Keratinocyte (primary cell): ENCODE measurements around the gene SEMA3F. TPM values are rescaled to one million over a fixed set of nuclear protein-coding genes. Genes with fewer than 3 reads are reported as not detected.

Source experiments
- DNase-seq: peaks from one replicate; pipeline ENCODE4 v3.0.0-alpha.2; 2011; ENCODE audit warnings: low read depth, missing footprints, low spot score
- FAIRE-seq: peaks from 2 replicates; lab custom pipeline; 2011; peaks lifted over from hg19 to GRCh38; lab: Jason Lieb, UNC
- H2AFZ ChIP-seq: 2 replicates; pipeline ENCODE4 v1.6.0; 2012; ENCODE audit warnings: low read length, control low read depth, inconsistent platforms; ENCODE audit not compliant: control insufficient read depth
- H3K27ac ChIP-seq: 2 replicates; pipeline ENCODE4 v1.5.1; 2011; ENCODE audit warnings: low read length; ENCODE audit not compliant: control insufficient read depth, insufficient read depth
- H3K27me3 ChIP-seq: 3 replicates; pipeline ENCODE4 v1.6.0; 2011; ENCODE audit warnings: low read length; ENCODE audit not compliant: control insufficient read depth, insufficient read depth; ENCODE audit errors: extremely low read depth
- H3K36me3 ChIP-seq, 2 experiments: 2 replicates in 1 of 2; 3 replicates in 1 of 2; pipeline ENCODE4 v1.5.1; 2011; ENCODE audit warnings: low read length in 2 of 2, mild to moderate bottlenecking in 1 of 2; ENCODE audit not compliant: control insufficient read depth in 2 of 2, insufficient read depth in 2 of 2; ENCODE audit errors: extremely low read depth in 1 of 2
- H3K4me1 ChIP-seq: 3 replicates; pipeline ENCODE4 v1.5.1; 2011; ENCODE audit warnings: low read length; ENCODE audit not compliant: control insufficient read depth, insufficient read depth; ENCODE audit errors: extremely low read depth
- H3K4me2 ChIP-seq: 3 replicates; pipeline ENCODE4 v1.6.0; 2011; ENCODE audit warnings: low read depth, low read length; ENCODE audit not compliant: control insufficient read depth, insufficient read depth; ENCODE audit errors: extremely low read depth
- H3K4me3 ChIP-seq, 3 experiments: fragments of 200-600 bp in 1 of 3; sonication (generic) in 1 of 3; 2 replicates in 2 of 3; 3 replicates in 1 of 3; pipeline ENCODE4 v1.5.1; 2011 to 2016; ENCODE audit warnings: low read length in 3 of 3, mild to moderate bottlenecking in 3 of 3, control low read depth in 2 of 3, inconsistent platforms in 1 of 3, low read depth in 1 of 3, mixed read lengths in 1 of 3, mixed run types in 1 of 3, moderate library complexity in 1 of 3; ENCODE audit not compliant: control insufficient read depth in 2 of 3, insufficient read depth in 2 of 3; ENCODE audit errors: extremely low read depth in 1 of 3
- H3K79me2 ChIP-seq: 2 replicates; pipeline ENCODE4 v1.6.0; 2012; ENCODE audit warnings: low read length; ENCODE audit not compliant: control insufficient read depth, insufficient read depth
- H3K9ac ChIP-seq: 3 replicates; pipeline ENCODE4 v1.6.0; 2011; ENCODE audit warnings: low read length; ENCODE audit not compliant: control insufficient read depth, insufficient read depth; ENCODE audit errors: extremely low read depth
- H3K9me1 ChIP-seq: 3 replicates; pipeline ENCODE4 v1.6.0; 2011; ENCODE audit warnings: low read length; ENCODE audit not compliant: control insufficient read depth, insufficient read depth; ENCODE audit errors: extremely low read depth
- H3K9me3 ChIP-seq: 2 replicates; pipeline ENCODE4 v1.5.1; 2012; ENCODE audit warnings: low read depth, low read length; ENCODE audit not compliant: control insufficient read depth
- H4K20me1 ChIP-seq: 3 replicates; pipeline ENCODE4 v1.6.0; 2011; ENCODE audit warnings: low read length; ENCODE audit not compliant: control insufficient read depth, insufficient read depth; ENCODE audit errors: extremely low read depth
- CTCF ChIP-seq, 3 experiments: IDR thresholded peaks in 1 of 3; conservative IDR thresholded peaks in 1 of 3; optimal IDR thresholded peaks in 1 of 3; 2 replicates in 2 of 3; 3 replicates in 1 of 3; pipeline versions ENCODE3 to v1.5.1; 2011; ENCODE audit warnings: low read length in 3 of 3, mild to moderate bottlenecking in 3 of 3, moderate library complexity in 2 of 3, control low read depth in 1 of 3, inconsistent platforms in 1 of 3; ENCODE audit not compliant: insufficient read depth in 2 of 3; ENCODE audit errors: extremely low read depth in 1 of 3
- EZH2 ChIP-seq: IDR thresholded peaks from one replicate; pipeline ENCODE4 v1.6.1; 2012; ENCODE audit warnings: inconsistent platforms, mild to moderate bottlenecking, low read length, moderate library complexity
- dilution Hi-C: fragments of 300-500 bp; cut with MboI; formaldehyde crosslinking; loops from one replicate; pipeline ENCODE4 v1.7.0; 2020; ENCODE audit warnings: low sequenced_read_pairs; ENCODE audit not compliant: extremely low pct_ligation_motif_present
- polyA plus RNA-seq, 5 experiments: library from polyadenylated mRNA; depleted of rRNA in 3 of 5; stranded (reverse) in 3 of 5; stranded (forward) in 1 of 5; unstranded in 1 of 5; fragments of >200 nt; gene quantifications; 1 replicate in 1 of 5; 2 replicates in 3 of 5; 3 replicates in 1 of 5; pipeline versions ENCODE4 v1.2.1 to v1.2.3, GENCODE V29; 2011 to 2012; ENCODE audit warnings: missing spikeins in 2 of 5, low read depth in 1 of 5, low replicate concordance in 1 of 5

SEMA3F gene
- polyA plus RNA-seq, 1 donor (not counting 4 experiments of a cell fraction or from before 2014, with no cell fraction given): 72.8 TPM

GRCh38 chr3:50201573-50202315 is 46.6 kb downstream of the SEMA3F start:
- Histone ChIP-seq H3K9ac (no peak overlapping the region), H3K27ac (no peak overlapping the region), H3K4me1 (peaks cover 9% of the 10 kb centered on the region), H3K4me3 (no peak overlapping the region), H2AFZ (no peak overlapping the region), H3K9me3 (no peaks in the 10 kb centered on the region), H3K9me1 (no peaks in the 10 kb centered on the region), H3K79me2 (no peaks in the 10 kb centered on the region), H3K36me3 (no peaks in the 10 kb centered on the region), H4K20me1 (no peaks in the 10 kb centered on the region), H3K4me2 (no peak overlapping the region), H3K27me3 (peaks cover 59% of the 10 kb centered on the region)
- FAIRE-seq: no peak
- DNase-seq: no peak
- TF ChIP-seq CTCF (optimal IDR thresholded peaks at IDR 0.05 in 1 of 3, IDR thresholded peaks at IDR 0.05 in 1 of 3, conservative IDR thresholded peaks at IDR 0.05 in 1 of 3; ENCODE audit: extremely low read depth in 1 of 3, insufficient read depth in 2 of 3, low read length in 3 of 3) (no peak), EZH2 (no peak)
- dilution Hi-C loops: no loop called here

GRCh38 chr3:50202353-50203112 is 47.4 kb downstream of the SEMA3F start:
- H3K27ac ChIP-seq: no peak overlapping the region
- H2AFZ ChIP-seq: no peak overlapping the region
- H3K9ac ChIP-seq: no peak overlapping the region
- no peaks in the 10 kb centered on the region for H3K9me1 ChIP-seq
- FAIRE-seq: no peak
- no peak overlapping the region for H3K4me2 ChIP-seq
- peaks cover 9% of the 10 kb centered on the region for H3K4me1 ChIP-seq
- H3K27me3 ChIP-seq: peaks cover 63% of the 10 kb centered on the region
- TF ChIP-seq EZH2 (no peak), CTCF (optimal IDR thresholded peaks at IDR 0.05 in 1 of 3, IDR thresholded peaks at IDR 0.05 in 1 of 3, conservative IDR thresholded peaks at IDR 0.05 in 1 of 3; ENCODE audit: extremely low read depth in 1 of 3, insufficient read depth in 2 of 3, low read length in 3 of 3) (no peak)
- dilution Hi-C loops: no loop called here
- no peaks in the 10 kb centered on the region for H3K9me3 ChIP-seq
- no peaks in the 10 kb centered on the region for H4K20me1 ChIP-seq
- H3K36me3 ChIP-seq: no peaks in the 10 kb centered on the region
- no peak overlapping the region for H3K4me3 ChIP-seq
- H3K79me2 ChIP-seq: no peaks in the 10 kb centered on the region
- no peak for DNase-seq
